AG09319 (cell line): ENCODE data around the gene ULBP2.

Experiments used
- DNase-seq: peaks from one replicate; pipeline ENCODE4 v3.0.0-alpha.2; 2010; ENCODE audit warnings: low read depth; ENCODE audit errors: extremely low read depth
- TF ChIP-seq, protein P1 (sequence below): IDR thresholded peaks from 2 replicates; pipeline ENCODE4 v1.5.1; 2011; ENCODE audit warnings: low read depth, mild to moderate bottlenecking, inconsistent platforms, low read length, moderate library complexity

Gene ULBP2

DNA sequence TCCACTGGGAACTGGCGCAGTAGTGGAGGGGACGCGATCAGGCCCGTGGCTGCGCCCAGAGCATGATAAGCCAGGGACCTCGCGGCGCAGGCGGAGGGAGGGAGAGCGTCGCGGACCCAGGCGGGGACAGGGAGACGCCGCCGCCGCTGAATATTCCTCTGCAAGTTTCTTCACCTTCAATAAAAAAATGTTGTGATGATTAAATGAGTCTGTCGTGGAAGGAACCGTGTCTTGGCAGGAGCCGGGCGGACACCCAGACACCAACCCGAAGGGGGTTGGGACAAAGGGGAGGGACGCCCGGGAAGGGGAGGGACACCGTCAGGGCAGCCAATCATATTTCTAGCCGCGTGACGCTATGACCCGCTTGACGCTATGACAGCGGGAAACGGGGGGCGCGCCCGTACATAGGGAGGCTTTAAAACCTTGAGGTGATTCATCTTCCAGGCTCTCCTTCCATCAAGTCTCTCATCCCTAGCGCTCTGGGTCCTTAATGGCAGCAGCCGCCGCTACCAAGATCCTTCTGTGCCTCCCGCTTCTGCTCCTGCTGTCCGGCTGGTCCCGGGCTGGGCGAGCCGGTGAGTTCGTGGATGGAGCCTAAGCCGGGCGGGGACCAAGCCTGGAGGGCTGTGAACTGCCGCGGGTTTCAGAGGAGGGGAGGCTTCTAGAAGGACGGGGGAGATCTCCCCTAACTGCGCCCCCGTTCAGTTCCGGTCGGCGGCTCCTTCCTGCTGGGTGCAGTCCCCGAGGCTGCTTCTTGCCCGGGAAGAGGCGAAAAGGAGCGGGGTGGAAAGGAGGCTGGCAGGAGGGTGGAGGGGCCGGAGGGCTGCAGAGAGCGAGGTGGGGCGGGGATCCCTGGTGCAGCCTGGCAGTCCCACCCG lies at the start of gene ULBP2:
ULBP2 (plus strand) TSS at position 432 of the 878 bp plus-strand sequence; CDS start at position 491, 59 bp downstream.
- TF ChIP-seq, protein P1, sequence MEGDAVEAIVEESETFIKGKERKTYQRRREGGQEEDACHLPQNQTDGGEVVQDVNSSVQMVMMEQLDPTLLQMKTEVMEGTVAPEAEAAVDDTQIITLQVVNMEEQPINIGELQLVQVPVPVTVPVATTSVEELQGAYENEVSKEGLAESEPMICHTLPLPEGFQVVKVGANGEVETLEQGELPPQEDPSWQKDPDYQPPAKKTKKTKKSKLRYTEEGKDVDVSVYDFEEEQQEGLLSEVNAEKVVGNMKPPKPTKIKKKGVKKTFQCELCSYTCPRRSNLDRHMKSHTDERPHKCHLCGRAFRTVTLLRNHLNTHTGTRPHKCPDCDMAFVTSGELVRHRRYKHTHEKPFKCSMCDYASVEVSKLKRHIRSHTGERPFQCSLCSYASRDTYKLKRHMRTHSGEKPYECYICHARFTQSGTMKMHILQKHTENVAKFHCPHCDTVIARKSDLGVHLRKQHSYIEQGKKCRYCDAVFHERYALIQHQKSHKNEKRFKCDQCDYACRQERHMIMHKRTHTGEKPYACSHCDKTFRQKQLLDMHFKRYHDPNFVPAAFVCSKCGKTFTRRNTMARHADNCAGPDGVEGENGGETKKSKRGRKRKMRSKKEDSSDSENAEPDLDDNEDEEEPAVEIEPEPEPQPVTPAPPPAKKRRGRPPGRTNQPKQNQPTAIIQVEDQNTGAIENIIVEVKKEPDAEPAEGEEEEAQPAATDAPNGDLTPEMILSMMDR: no peak

GRCh38 chr6:149895048-149895590 lies 46.7 kb upstream of the ULBP2 start:
- peak; percentile 83 for DNase-seq
- TF ChIP-seq, protein P1: peak; percentile 11

More for the DNA sequence above, at the start of gene ULBP2:
- peak; percentile 77 for DNase-seq

DNA sequence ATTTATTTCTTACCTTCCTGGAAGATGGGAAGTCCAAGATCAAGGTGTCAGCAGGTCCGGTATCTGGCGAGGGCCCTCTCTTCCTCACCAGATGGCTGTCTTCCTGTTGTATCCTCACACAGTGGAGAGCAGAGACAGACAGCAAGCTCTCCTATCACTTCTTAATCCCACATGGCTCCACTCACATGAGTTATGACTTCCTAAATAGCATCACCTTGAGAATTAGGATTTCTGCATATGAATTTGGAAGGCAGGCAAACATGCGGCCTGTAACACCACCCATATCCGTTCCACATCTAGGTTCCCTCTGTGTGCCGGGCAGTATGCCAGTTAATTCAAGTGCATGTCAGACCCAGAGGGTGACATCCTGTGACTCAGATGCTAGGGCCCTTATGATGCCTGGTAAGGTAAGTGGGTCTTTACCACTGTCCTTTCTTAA lies 46.0 kb upstream of the ULBP2 start:
- TF ChIP-seq, protein P1: no peak
- DNase-seq: no peak

DNA sequence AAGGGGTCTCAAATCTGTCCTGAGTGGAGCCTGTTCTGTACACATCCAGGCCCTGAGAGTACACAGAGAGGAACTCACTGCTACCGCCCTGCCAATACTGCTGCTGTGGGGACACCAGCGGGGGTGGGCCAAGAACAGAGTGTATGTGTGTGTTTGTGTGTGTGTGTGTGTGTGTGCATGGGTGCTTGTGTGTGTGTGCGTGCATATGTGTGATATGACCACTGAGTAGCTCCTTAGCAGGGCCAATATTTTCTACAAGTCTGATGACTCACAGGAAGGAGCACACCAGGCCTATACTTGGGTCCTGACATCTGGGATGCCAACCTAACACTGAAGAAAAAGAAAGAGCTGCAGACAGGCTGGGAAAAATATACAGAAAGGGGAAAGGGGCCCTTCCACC lies 45.3 kb upstream of the ULBP2 start:
- TF ChIP-seq, protein P1: no peak
- no peak for DNase-seq

DNA sequence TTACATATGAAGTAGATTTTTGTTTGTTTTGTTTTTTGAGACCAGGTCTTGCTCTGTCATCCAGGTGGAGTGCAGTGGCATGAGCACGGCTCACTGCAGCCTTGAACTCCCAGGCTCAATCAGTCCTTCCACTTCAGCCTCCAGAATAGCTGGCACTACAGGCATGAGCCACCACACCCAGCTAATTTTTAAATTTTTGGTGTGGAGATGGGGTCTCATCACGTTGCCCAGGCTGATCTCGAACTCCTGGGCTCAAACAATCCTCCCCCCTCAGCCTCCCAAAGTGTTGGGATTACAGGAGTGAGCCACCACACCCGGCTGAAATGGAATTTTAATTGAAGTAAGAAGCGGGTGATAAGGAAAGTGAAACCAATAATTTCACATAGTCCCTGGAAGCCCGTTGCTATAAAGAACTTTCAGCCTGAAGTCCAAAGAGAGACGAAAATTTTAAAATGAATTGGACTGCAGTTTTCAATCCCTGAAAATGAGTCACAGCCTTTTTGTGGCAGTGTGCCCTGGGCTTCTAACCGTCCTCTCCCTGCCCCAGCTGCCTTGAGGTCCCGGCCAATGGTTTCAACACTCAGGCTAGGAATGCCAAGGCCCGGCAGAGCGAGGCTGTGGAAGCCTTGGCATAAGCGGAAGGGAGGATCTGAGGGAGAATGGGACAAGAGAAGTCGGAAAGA lies 44.7 kb upstream of the ULBP2 start:
- TF ChIP-seq, protein P1: no peak
- DNase-seq: peak; percentile 88

GRCh38 chr6:149897855-149898744 lies 43.7 kb upstream of the ULBP2 start, which contains the start of gene RAET1E:
RAET1E (minus strand) TSS chr6:149898113; CDS start chr6:149890901, 7,212 bp downstream.
- TF ChIP-seq, protein P1: peak; percentile 2; the same call in 1 of the 2 replicates
- no peak for DNase-seq
